Mammary epithelial cell (primary cell): Measurements from ENCODE around the gene VAPA.

Experiments used
- EZH2 ChIP-seq: IDR thresholded peaks from 2 replicates; pipeline ENCODE4 v1.6.1; 2012; ENCODE audit warnings: low read length, inconsistent platforms, borderline replicate concordance
- TF ChIP-seq, protein P1 (sequence below), 2 donors: IDR thresholded peaks in 1 of 2; conservative IDR thresholded peaks in 1 of 2; 2 replicates each; pipeline ENCODE4 v1.5.1; 2011 to 2012; ENCODE audit warnings: inconsistent platforms in 2 of 2, low read length in 2 of 2, mild to moderate bottlenecking in 2 of 2, control low read depth in 1 of 2, low read depth in 1 of 2; ENCODE audit not compliant: insufficient read depth in 1 of 2; ENCODE audit errors: extremely low read depth in 1 of 2

DNA sequence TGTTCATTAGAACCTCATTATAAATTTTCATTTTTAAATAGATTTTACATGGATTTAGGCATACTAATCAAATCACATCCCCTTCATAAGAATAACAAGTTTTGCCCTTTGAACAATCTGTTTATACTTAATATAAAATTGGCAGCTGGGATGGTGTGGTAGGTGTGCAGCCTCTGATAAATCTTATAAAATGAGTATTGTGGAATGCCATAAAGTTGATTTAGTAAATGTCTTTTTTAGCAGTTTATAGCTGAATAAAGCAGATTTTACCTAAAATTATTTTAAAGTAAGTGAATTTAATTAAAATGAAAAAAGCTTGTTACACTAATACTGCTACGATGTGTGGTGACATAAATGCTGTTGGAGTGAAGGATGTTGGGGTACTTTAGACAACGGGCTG lies 35.5 kb downstream of the VAPA start:
- TF ChIP-seq, protein P1, sequence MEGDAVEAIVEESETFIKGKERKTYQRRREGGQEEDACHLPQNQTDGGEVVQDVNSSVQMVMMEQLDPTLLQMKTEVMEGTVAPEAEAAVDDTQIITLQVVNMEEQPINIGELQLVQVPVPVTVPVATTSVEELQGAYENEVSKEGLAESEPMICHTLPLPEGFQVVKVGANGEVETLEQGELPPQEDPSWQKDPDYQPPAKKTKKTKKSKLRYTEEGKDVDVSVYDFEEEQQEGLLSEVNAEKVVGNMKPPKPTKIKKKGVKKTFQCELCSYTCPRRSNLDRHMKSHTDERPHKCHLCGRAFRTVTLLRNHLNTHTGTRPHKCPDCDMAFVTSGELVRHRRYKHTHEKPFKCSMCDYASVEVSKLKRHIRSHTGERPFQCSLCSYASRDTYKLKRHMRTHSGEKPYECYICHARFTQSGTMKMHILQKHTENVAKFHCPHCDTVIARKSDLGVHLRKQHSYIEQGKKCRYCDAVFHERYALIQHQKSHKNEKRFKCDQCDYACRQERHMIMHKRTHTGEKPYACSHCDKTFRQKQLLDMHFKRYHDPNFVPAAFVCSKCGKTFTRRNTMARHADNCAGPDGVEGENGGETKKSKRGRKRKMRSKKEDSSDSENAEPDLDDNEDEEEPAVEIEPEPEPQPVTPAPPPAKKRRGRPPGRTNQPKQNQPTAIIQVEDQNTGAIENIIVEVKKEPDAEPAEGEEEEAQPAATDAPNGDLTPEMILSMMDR (conservative IDR thresholded peaks at IDR 0.05 in 1 of 2, IDR thresholded peaks at IDR 0.05 in 1 of 2; ENCODE audit: extremely low read depth in 1 of 2, insufficient read depth in 1 of 2, low read depth in 1 of 2, low read length in 2 of 2), result no peak
- no peak for TF ChIP-seq EZH2
